ENCODE measurements around the gene NSRP1. TPM values are rescaled to one million over a fixed set of nuclear protein-coding genes. Genes with fewer than 3 reads are reported as not detected.
A peak's percentile ranks its signal among the peaks of the same experiment; 100 is the strongest.

Gene NSRP1
- total and polyA plus RNA-seq, 2 of the 4 experiments (the other 2 are of a cell fraction): 3.4 to 14.2 TPM

DNA sequence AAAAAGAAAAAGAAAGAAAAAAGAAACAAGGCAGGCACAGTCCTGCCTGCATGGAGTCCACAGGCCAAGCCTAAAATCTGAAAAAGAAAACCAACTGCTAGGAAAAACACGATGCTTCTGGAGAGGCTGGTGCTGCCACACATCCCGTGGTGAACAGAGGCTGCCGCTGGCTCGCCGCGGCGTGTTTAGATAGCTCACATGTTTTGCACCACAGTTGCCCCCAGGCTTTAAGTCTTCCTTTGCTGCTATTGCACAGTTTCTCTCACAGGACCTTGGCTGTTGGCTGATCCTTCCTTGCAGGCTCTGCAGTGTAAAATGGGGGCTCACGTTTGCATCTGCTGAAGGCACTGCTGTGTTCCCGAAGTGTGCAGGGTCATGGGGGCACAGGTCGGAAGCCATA is 110.3 kb downstream of the NSRP1 start:
- Histone ChIP-seq H3K4me1 (ENCODE audit: control insufficient read depth, insufficient read depth, low read length) (no peaks in the 10 kb centered on the region; the same call in 1 of the 2 replicates), H3K79me1 (ENCODE audit: low read depth in 1 of 2, low read length in 2 of 2) (no peaks in the 10 kb centered on the region), H2BK120ac (ENCODE audit: low read depth, low read length) (no peak overlapping the region), H3K9me3 (ENCODE audit: control insufficient read depth, insufficient read depth, low read length) (no peaks in the 10 kb centered on the region), H3K27ac (ENCODE audit: insufficient read depth, low read length) (no peak overlapping the region), H4K5ac (ENCODE audit: low read depth, low read length) (no peak overlapping the region), H2AK9ac (replicated peaks; ENCODE audit: low read depth, low read length, poor library complexity) (peak overlapping the region; percentile 86), H3K4me3 (ENCODE audit: insufficient read depth, low read depth, low read length) (no peak overlapping the region), H3K9me1 (ENCODE audit: insufficient read depth, low read length) (0 out of 2 replicates have a peak, but pooled peaks cover 3% of the 10 kb centered on the region), H2AFZ (replicated peaks; ENCODE audit: low read length, poor library complexity) (no peak overlapping the region), H3K4me2 (ENCODE audit: low read depth, low read length) (no peak overlapping the region), H3K4ac (ENCODE audit: low read depth, low read length) (no peak overlapping the region), H2AK5ac (ENCODE audit: low read depth, low read length) (no peak overlapping the region), H2BK15ac (ENCODE audit: low read depth, low read length) (no peak overlapping the region), H3K36me3 (ENCODE audit: control insufficient read depth, insufficient read depth, low read length) (no peaks in the 10 kb centered on the region), H3K23ac (ENCODE audit: low read depth, low read length) (no peak overlapping the region), H3K18ac (ENCODE audit: low read depth, low read length) (no peak overlapping the region), H3K14ac (replicated peaks; ENCODE audit: low read depth, low read length) (no peak overlapping the region), H3K27me3 (ENCODE audit: control insufficient read depth, insufficient read depth, low read length) (peaks cover 49% of the 10 kb centered on the region), H4K91ac (ENCODE audit: insufficient read depth, low read depth, low read length) (no peak overlapping the region), H4K8ac (ENCODE audit: low read depth in 2 of 2, low read length in 2 of 2) (no peak overlapping the region), H4K20me1 (ENCODE audit: insufficient read depth, low read length) (no peaks in the 10 kb centered on the region), H2BK5ac (ENCODE audit: low read depth, low read length, poor library complexity, severe bottlenecking) (no peak overlapping the region), H2BK20ac (ENCODE audit: low read depth, low read length) (no peak overlapping the region), H3K56ac (ENCODE audit: extremely low read depth, insufficient read depth, low read length) (no peak overlapping the region), H3K9ac (ENCODE audit: low read depth, low read length) (no peak overlapping the region)
- ATAC-seq (ENCODE audit: low read depth): no peak
- dilution Hi-C loops (cut with HindIII; ENCODE audit: low sequenced_read_pairs, unreplicated experiment) (no loop called here), intact Hi-C loops (cut with micrococcal nuclease) (no loop called here), in situ Hi-C loops (cut with MboI; ENCODE audit: low sequenced_read_pairs) (no loop called here)
- TF ChIP-seq ELK1 (IDR thresholded peaks at IDR 0.05; ENCODE audit: borderline replicate concordance, low read depth, low read length) (no peak), SMC3 (IDR thresholded peaks at IDR 0.05; ENCODE audit: low read depth, low read length) (no peak), BHLHE40 (IDR thresholded peaks at IDR 0.05; ENCODE audit: low read depth, low read length) (no peak), RAD21 (IDR thresholded peaks at IDR 0.05; ENCODE audit: low read length) (no peak), CEBPB (IDR thresholded peaks at IDR 0.05; ENCODE audit: low read depth, low read length) (no peak), POLR2A (IDR thresholded peaks at IDR 0.05; ENCODE audit: low read depth, low read length) (no peak), FOS (IDR thresholded peaks at IDR 0.05; ENCODE audit: low read depth, low read length) (no peak), RFX5 (IDR thresholded peaks at IDR 0.05; ENCODE audit: low read depth, low read length) (no peak), MXI1 (IDR thresholded peaks at IDR 0.05; ENCODE audit: borderline replicate concordance, low read depth, low read length) (no peak), USF2 (IDR thresholded peaks at IDR 0.05; ENCODE audit: low read depth, low read length) (no peak), CHD1 (IDR thresholded peaks at IDR 0.05; ENCODE audit: low read depth, low read length) (no peak)
- no peak for DNase-seq
- CTCF ChIA-PET: no interaction called here
- POLR2A ChIA-PET (ENCODE audit: unreplicated experiment): no interaction called here
- WGBS, 2 experiments (ENCODE audit: extremely low coverage in 2 of 2, insufficient read length in 1 of 2): 77% methylated on average over 6 of the region's 10 CpGs; no CpG with 5 or more reads in 1 of the 2 experiments
- BruUV-seq (replicated peaks): no TSS peak

Data from IMR-90 (cell line).